HT1080 (cell line): ENCODE measurements around the gene RAPSN. TPM values are rescaled to one million over a fixed set of nuclear protein-coding genes. Genes with fewer than 3 reads are reported as not detected.

ENCODE experiments used
- DNase-seq: peaks from one replicate; pipeline ENCODE4 v3.0.0-alpha.2; 2015; ENCODE audit warnings: low read depth
- small RNA-seq: library from RNA; depleted of rRNA; stranded (forward); fragments of <200 nt; gene quantifications from one replicate; pipeline ENCODE3, GENCODE V24; 2014
- total RNA-seq: library from RNA; depleted of rRNA; stranded (reverse); fragments of >200 nt; shearing (Covaris generic); gene quantifications from 2 replicates; pipeline ENCODE4 v1.2.3, GENCODE V29; 2014; rRNA removed

Gene RAPSN
- total RNA-seq, 1 experiment from 2014 or later: not detected

- DNase-seq: no peak
Observed at GRCh38 chr11:47391711-47392432, 57.1 kb downstream of the RAPSN start.

DNA sequence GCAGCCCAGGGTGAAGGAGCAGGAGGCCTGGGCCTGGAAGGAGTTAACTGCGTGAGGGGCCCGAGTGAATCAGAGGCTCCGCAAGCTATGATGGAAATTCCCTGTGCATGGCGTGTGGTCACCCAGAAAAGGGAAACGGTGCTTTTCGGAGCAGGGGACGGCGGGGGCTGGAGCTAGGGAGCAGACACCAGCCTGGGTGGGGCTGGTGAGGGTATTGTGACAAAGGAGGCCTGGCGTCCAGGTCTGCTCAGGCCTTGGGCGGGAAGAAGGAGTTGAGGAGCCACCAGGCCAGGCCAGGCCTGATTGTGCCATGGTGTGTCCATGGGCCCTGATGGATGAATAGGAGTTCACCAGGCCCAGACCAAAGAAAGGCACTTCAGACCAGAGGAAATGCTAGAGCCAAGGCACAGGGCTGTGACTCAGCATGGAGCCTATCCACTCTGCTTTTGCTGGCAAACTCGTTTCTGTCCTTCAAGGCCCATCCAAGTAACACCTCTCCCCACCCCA lies 57.8 kb downstream of the RAPSN start:
- peak; percentile 42 for DNase-seq

DNA sequence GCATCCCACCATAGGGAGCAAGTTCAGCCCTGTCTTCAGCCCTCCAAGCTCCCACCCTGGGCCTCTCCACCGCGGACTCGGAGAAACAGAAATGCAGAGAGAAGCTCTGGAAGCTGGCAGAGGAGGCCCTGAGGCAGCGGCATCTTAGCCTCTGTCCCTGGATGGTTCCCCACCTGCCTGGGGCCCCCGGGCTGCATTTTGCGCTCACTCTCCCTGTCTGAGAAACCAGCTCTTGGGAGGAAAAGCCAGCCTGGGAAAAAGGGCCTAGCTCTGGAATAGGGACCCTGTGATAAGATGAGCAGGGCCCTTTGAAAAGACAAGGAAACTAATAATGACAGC lies 58.5 kb downstream of the RAPSN start:
- DNase-seq: no peak

DNA sequence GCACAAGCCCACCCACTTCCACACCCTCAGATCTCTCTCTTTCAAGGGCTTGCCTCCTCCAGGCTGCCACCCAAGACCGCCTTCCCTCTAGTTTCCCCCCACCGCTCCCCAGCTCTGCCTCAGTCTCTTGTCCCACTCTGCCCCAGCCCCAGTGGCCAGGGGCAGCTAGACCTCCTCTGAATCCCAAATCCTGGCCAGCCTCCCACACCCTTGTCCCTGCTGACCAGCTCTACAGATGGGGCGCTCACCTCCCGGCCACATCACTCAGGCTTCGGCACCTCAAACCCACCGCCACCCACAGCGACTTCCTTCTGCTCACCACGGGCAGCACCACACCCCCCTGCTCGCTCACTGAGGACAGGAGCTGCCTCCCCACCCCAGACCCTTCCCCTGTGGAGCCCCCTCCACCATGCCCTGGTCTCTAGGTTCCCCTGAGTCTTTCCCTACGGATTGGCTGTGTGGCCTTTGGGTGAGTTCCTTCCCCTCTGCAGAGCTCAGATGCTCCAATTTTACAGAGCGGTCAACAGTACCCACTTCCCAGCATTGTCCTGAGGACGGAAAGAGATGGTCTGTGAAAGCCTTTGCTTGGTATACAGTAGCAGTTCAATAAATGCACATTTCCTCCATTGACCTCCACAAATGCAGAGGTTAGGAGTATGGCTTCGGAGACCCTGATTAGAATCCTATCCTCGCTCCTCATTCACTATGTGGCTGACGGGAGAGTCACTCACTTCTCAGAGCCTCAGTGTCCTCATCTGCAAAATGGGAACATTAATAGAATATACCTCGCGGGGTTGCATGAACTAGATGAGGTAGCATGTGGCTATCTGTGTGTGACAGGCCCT lies 59.1 kb downstream of the RAPSN start:
- DNase-seq: no peak

- no peak for DNase-seq
Observed at GRCh38 chr11:47388697-47389576, 60.0 kb downstream of the RAPSN start.

GRCh38 chr11:47387944-47388696 lies 60.8 kb downstream of the RAPSN start:
- no peak for DNase-seq

Small RNA genes within 50 kb of the gene (small RNA-seq; reads per million reads assigned to genes)
- gene MIR4487: not detected

Other genes with a start within 250 kb of the RAPSN start
- 122 and 126 TPM in 2 replicates for gene DDB2, start 234.2 kb downstream of the RAPSN start, total RNA-seq
- gene ACP2, start 200.3 kb downstream of the RAPSN start, total RNA-seq: 23.4 and 28.9 TPM in 2 replicates
- 9.7 and 13.4 TPM in 2 replicates for gene NR1H3, start 191.1 kb downstream of the RAPSN start, total RNA-seq
- 17.0 and 19.2 TPM in 2 replicates for gene MADD, start 179.0 kb downstream of the RAPSN start, total RNA-seq
- not detected in 2 replicates for gene MYBPC3, start 96.4 kb downstream of the RAPSN start, total RNA-seq
- not detected in 2 replicates for gene SPI1, start 70.6 kb downstream of the RAPSN start, total RNA-seq
- gene SLC39A13, start 40.5 kb downstream of the RAPSN start, total RNA-seq: 51.9 and 69.9 TPM in 2 replicates
- 222 and 245 TPM in 2 replicates for gene PSMC3, start 22.7 kb downstream of the RAPSN start, total RNA-seq
- gene CELF1, start 104.0 kb upstream of the RAPSN start, total RNA-seq: 82.3 and 118 TPM in 2 replicates
- gene PTPMT1, start 116.5 kb upstream of the RAPSN start, total RNA-seq: 123 and 128 TPM in 2 replicates
- 28.1 and 39.0 TPM in 2 replicates for gene KBTBD4, start 129.8 kb upstream of the RAPSN start, total RNA-seq
- 101 and 113 TPM in 2 replicates for gene NDUFS3, start 129.9 kb upstream of the RAPSN start, total RNA-seq
- gene FAM180B, start 137.5 kb upstream of the RAPSN start, total RNA-seq: not detected in 2 replicates
- not detected in 2 replicates for gene C1QTNF4, start 145.3 kb upstream of the RAPSN start, total RNA-seq
- gene MTCH2, start 193.4 kb upstream of the RAPSN start, total RNA-seq: 116 and 192 TPM in 2 replicates